NCI-H526 (cell line): ENCODE data around the gene PFKL.
A peak's percentile ranks its signal among the peaks of the same experiment; 100 is the strongest.
"Not testable (repeated sequence)": the region's sequence is repeated elsewhere in the genome, so short reads cannot be mapped to it uniquely, and the experiment has no call there.

ENCODE experiments used
- DNase-seq, 2 experiments: peaks; one replicate each; lab custom pipeline; 2025; lab: John Stamatoyannopoulos, UW

The PFKL gene

GRCh38 chr21:44328242-44328895, 28.5 kb downstream of the PFKL start:
- DNase-seq = no peak

GRCh38 chr21:44329086-44329889, 29.4 kb downstream of the PFKL start:
- DNase-seq = peak in 1 of 2 experiments; percentile 43

- no peak for DNase-seq
Observed at GRCh38 chr21:44329971-44330681, 30.3 kb downstream of the PFKL start.

- no peak for DNase-seq
Observed at GRCh38 chr21:44330698-44331097, 30.8 kb downstream of the PFKL start.

GRCh38 chr21:44331209-44331608, 31.4 kb downstream of the PFKL start:
- no peak for DNase-seq

GRCh38 chr21:44331650-44332307, 31.9 kb downstream of the PFKL start:
- no peak for DNase-seq

- peak in 1 of 2 experiments; percentile 30 for DNase-seq
Observed at GRCh38 chr21:44332383-44332782, 32.5 kb downstream of the PFKL start.

GRCh38 chr21:44332965-44333364, 33.1 kb downstream of the PFKL start:
- no peak for DNase-seq

GRCh38 chr21:44333509-44334328, 33.9 kb downstream of the PFKL start:
- peak in 1 of 2 experiments; percentile 68 for DNase-seq

- DNase-seq = peak in 1 of 2 experiments; percentile 68
Observed at GRCh38 chr21:44334329-44335030, 34.6 kb downstream of the PFKL start.

GRCh38 chr21:44335266-44336059, 35.6 kb downstream of the PFKL start:
- no peak for DNase-seq

- DNase-seq = no peak
Observed at GRCh38 chr21:44337449-44337848, 37.6 kb downstream of the PFKL start.

GRCh38 chr21:44337941-44338895, 38.4 kb downstream of the PFKL start:
- peak; percentile 35 to 63 for DNase-seq

GRCh38 chr21:44338971-44339910, 39.4 kb downstream of the PFKL start, which contains the start of gene CFAP410:
TSS of gene CFAP410 (minus strand) at chr21:44339390. CDS start at chr21:44339194, 196 bp downstream.
- DNase-seq = peak; percentile 76 to 95

- DNase-seq = not testable (repeated sequence)
Observed at GRCh38 chr21:44341726-44342458, 42.0 kb downstream of the PFKL start.

- DNase-seq = not testable (repeated sequence)
Observed at GRCh38 chr21:44342981-44343380, 43.1 kb downstream of the PFKL start.
